Stimulated activated CD8-positive, alpha-beta memory T cell treated with anti-CD3 and anti-CD28 coated beads, Interleukin-4, amount 100 ng/mL, for 1 hour (primary cell): ENCODE results near the gene SLC5A2.
"Not testable (repeated sequence)": the region's sequence is repeated elsewhere in the genome, so short reads cannot be mapped to it uniquely, and the experiment has no call there.

Experiments
- DNase-seq, 2 donors: peaks; one replicate each; pipeline ENCODE4 v3.0.0-alpha.2; 2020; ENCODE audit warnings: low read depth in 2 of 2, low spot score in 1 of 2

Gene SLC5A2

GRCh38 chr16:31496670-31497069 lies 13.7 kb downstream of the SLC5A2 start:
- DNase-seq: no peak

- no peak for DNase-seq
Measured at GRCh38 chr16:31498493-31498892, 15.6 kb downstream of the SLC5A2 start.

GRCh38 chr16:31499928-31500327 lies 17.0 kb downstream of the SLC5A2 start:
- no peak for DNase-seq

- DNase-seq: no peak
Measured at GRCh38 chr16:31501226-31501965, 18.5 kb downstream of the SLC5A2 start.

GRCh38 chr16:31501966-31502348 lies 19.0 kb downstream of the SLC5A2 start:
- DNase-seq: no peak

GRCh38 chr16:31502981-31503380 lies 20.1 kb downstream of the SLC5A2 start:
- no peak for DNase-seq

- DNase-seq: not testable (repeated sequence)
Measured at GRCh38 chr16:31503555-31503954, 20.6 kb downstream of the SLC5A2 start.

- no peak for DNase-seq
Measured at GRCh38 chr16:31504159-31504558, 21.2 kb downstream of the SLC5A2 start.

- DNase-seq: no peak
Measured at GRCh38 chr16:31505483-31505882, 22.6 kb downstream of the SLC5A2 start.

- no peak for DNase-seq
Measured at GRCh38 chr16:31507617-31507928, 24.6 kb downstream of the SLC5A2 start.

- peak; percentile 52 to 61 for DNase-seq
Measured at GRCh38 chr16:31507929-31508705, 25.2 kb downstream of the SLC5A2 start, which contains the start of gene RUSF1. RUSF1 (minus strand) TSS chr16:31508391; CDS start chr16:31508373, 18 bp downstream.

- DNase-seq: no peak
Measured at GRCh38 chr16:31508706-31509195, 25.8 kb downstream of the SLC5A2 start.

- no peak for DNase-seq
Measured at GRCh38 chr16:31513126-31513525, 30.2 kb downstream of the SLC5A2 start.

- no peak for DNase-seq
Measured at GRCh38 chr16:31513884-31514283, 31.0 kb downstream of the SLC5A2 start.

- DNase-seq: no peak
Measured at GRCh38 chr16:31517800-31518402, 35.0 kb downstream of the SLC5A2 start.

- DNase-seq: no peak
Measured at GRCh38 chr16:31519759-31520431, 37.0 kb downstream of the SLC5A2 start.

- no peak for DNase-seq
Measured at GRCh38 chr16:31521368-31521767, 38.4 kb downstream of the SLC5A2 start.

GRCh38 chr16:31522071-31522470 lies 39.1 kb downstream of the SLC5A2 start:
- DNase-seq: no peak

- DNase-seq: not testable (repeated sequence)
Measured at GRCh38 chr16:31523768-31524167, 40.8 kb downstream of the SLC5A2 start.

GRCh38 chr16:31525113-31525512 lies 42.2 kb downstream of the SLC5A2 start:
- DNase-seq: no peak

GRCh38 chr16:31527734-31528274 lies 44.9 kb downstream of the SLC5A2 start, which contains the start of gene AHSP:
AHSP (plus strand) TSS chr16:31527900; CDS start chr16:31528140, 240 bp downstream.
- no peak for DNase-seq
